Uterus (tissue), 2 donors: ENCODE measurements around the gene U2AF1.
"Not testable (repeated sequence)": the region's sequence is repeated elsewhere in the genome, so short reads cannot be mapped to it uniquely, and the experiment has no call there.

Source experiments
- POLR2A ChIP-seq, 2 donors: fragments of 450-650 bp; IDR thresholded peaks; one replicate each; pipeline ENCODE4 v1.6.1; 2016; ENCODE audit warnings: antibody characterized with exemption in 2 of 2, mild to moderate bottlenecking in 1 of 2, moderate library complexity in 1 of 2
- TF ChIP-seq, protein P1 (sequence below), 4 experiments: fragments of 200-600 bp in 2 of 4; fragments of 450-650 bp in 2 of 4; sonication (generic) in 2 of 4; IDR thresholded peaks; one replicate each; pipeline ENCODE4 v1.5.1; 2016 to 2019; ENCODE audit warnings: antibody characterized with exemption in 4 of 4, mild to moderate bottlenecking in 2 of 4, moderate library complexity in 1 of 4

DNA sequence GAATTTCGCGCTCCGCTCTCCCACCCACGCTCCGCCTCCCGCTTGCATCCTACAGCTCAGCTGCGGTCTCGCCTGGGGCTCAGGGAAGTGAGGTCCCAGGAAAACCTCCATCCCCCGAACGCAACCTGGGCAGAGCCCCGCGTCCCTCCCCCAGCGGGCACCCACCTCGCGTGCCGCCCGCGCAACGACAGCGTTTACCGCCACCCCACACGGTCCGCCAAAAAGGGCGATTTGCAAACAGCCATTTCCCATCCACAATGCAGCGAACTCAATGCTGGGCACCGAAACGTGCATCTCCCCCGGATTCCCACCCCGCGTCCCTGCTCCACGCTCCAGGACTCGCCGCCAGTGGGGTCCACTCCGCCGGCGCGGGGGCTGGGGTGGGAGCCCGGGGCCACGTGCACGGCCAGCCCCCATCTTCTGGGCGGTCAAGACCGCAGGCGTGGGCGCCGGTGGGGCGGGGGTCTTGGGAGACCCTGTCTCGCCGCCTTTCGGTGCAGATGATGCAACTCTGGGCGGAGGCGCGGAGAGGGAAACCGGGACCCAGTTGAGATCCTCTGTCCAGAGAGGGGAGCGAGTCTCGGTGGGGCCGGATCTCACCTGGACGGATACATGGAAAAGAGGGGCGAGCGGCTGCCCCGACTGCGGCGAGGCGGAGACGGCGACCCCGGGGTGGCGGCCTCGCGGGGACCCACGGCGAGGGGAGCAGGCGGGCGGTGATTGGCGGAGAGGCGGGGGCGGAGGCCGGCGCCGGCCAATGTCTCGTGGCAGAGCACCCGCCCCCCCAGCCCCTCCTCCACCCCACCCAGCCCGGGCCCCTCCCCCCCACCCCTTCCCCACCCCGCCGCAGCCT is 32.0 kb downstream of the U2AF1 start, which contains the start of gene CBS:
- TF ChIP-seq, protein P1, sequence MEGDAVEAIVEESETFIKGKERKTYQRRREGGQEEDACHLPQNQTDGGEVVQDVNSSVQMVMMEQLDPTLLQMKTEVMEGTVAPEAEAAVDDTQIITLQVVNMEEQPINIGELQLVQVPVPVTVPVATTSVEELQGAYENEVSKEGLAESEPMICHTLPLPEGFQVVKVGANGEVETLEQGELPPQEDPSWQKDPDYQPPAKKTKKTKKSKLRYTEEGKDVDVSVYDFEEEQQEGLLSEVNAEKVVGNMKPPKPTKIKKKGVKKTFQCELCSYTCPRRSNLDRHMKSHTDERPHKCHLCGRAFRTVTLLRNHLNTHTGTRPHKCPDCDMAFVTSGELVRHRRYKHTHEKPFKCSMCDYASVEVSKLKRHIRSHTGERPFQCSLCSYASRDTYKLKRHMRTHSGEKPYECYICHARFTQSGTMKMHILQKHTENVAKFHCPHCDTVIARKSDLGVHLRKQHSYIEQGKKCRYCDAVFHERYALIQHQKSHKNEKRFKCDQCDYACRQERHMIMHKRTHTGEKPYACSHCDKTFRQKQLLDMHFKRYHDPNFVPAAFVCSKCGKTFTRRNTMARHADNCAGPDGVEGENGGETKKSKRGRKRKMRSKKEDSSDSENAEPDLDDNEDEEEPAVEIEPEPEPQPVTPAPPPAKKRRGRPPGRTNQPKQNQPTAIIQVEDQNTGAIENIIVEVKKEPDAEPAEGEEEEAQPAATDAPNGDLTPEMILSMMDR (IDR thresholded peaks at IDR 0.05) = not testable (repeated sequence)
- TF ChIP-seq POLR2A (IDR thresholded peaks at IDR 0.05) = not testable (repeated sequence)
